OCI-M1 (cell line): ENCODE data around the gene RORC.

Source experiments
- DNase-seq: peaks from one replicate; lab custom pipeline; 2025; lab: John Stamatoyannopoulos, UW

The RORC gene

DNA sequence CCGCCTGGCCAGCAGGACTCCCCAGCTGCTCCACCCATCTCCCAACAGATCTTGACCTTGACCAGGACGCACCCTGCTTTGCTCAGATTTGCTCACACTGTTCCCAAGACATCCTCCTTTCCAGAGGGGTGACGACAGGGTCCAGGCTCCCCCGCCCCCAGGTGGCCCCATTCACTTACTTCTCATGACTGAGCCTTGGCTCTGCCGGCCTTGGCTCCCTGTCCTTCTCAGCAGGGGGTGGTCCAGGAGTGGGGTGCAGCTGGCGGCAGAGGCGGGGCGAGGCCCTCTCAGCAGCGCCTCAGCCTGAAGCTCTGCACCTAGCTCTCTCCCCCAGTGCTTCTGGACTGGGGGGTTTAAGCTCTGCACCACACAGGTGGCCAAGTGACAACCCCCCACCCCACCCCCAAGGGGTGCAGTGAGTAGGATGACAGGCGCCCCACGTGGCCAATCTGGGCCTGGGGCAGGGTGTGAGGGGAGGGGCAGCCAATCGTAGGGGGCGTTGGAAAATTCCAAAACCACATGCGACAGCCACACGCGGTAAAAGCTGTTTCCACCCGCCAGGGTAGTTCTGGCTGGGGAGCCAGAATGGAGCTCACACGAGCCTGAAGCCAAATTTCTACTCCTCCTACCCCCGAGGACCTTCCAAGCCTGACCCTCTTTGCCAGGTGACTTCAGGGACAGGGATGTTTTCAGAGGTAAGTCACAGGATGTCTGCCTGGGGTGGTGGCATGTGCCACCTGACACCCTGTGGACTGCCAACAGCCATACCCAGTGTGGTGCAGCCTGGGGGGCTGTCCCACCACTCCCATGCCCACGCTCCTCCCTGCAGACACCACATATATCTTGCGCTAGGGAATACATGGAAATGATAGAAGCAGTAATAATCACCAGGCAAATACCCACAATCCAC lies 5.6 kb downstream of the RORC start:
- no peak for DNase-seq

GRCh38 chr1:151825204-151825603 lies 6.4 kb downstream of the RORC start:
- DNase-seq = no peak

DNA sequence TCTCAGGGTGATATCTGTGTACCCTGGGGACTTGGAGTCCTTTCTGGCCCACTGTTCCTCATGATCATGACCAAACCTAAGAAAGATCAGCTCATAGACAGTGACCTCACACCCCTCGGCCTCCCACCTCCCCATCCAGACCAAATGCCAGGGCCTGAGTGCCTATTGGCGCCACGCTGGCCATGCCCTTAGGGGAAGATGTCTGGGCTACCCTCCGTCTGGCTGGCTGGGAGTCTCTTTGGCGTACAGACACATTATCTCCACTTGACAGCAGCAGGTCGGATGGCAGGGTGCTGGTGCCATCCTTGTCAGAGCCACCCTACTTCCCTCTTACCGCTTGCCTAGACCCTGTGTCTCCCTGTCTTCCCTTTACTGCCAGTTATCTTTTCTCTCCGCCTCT lies 8.4 kb downstream of the RORC start:
- no peak for DNase-seq

DNA sequence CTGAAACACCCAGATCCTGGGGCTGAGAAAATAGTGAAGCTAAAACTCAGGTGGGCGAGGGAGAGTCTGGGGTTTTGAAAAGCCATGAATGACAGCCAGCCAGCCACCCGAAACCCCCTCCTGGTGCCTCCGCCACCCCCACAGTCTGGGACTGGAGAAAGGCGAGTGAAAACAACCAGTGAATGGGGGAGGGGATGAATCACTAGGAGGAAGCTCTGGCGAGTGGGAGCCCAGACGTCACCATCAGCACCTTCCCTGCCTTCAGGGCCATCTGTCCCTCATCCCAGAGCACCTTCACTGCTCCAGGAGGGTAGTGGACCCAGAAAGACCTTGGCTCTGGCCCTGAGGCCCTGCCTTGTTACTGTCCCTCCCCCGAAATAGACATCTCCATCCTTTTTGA lies 9.2 kb downstream of the RORC start:
- peak; percentile 20 for DNase-seq

GRCh38 chr1:151820940-151821339 lies 10.7 kb downstream of the RORC start:
- no peak for DNase-seq

DNA sequence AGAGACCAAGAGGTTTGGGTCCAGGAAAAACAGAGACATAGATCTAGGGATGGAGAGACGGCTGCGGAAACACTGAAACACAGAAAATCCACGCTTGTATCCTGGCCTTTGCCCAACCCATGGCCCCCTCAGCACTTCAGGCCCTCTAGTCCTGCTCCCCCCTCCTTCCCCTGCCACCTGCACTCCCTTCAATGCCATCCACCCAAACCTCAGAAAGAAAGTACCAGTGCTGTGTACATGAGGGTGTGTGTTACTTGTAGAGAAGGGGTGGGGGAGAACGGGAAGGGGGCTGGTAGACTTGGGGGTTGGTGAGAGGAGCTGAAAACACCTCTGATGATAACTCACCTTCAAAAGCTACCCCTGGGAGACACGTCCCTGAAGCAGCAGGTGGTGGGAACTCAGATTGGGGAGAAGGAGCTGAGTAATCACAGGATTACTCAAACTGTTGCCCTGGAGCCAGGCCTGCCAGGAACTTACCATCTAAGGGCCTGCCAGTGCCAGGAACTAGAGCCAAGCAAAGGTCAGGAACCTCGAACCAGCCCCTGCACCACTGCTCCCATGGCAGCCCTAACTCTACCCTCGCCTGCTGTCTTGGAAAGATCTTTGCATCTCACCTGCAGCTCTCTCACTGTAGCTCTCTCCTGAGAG lies 11.5 kb downstream of the RORC start:
- no peak for DNase-seq

- DNase-seq = no peak
These were observed 12.3 kb downstream of the RORC start for GRCh38 chr1:151819227-151819835.

DNA sequence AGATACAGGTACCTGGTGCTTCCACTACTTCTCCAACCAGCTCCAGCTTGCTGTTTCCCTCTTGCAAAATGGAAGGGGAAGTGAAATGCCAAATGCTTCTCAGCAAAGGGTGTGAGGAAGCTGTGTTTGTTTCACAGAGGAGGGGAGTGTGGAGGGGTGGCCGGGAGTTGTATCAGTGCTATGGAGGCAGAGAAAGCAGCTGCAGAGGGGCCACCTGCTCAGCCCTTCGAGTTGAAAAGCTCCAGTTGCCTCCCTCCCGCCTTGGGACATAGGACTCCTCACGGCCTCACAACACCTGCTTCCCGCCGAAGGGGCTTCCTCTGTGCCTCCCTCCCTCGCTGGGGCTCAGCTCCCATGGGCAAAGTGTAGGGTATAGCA lies 14.3 kb downstream of the RORC start:
- no peak for DNase-seq

GRCh38 chr1:151816548-151817352 lies 14.9 kb downstream of the RORC start:
- DNase-seq = no peak

- DNase-seq = no peak
These were observed 15.8 kb downstream of the RORC start for GRCh38 chr1:151815716-151816327.

DNA sequence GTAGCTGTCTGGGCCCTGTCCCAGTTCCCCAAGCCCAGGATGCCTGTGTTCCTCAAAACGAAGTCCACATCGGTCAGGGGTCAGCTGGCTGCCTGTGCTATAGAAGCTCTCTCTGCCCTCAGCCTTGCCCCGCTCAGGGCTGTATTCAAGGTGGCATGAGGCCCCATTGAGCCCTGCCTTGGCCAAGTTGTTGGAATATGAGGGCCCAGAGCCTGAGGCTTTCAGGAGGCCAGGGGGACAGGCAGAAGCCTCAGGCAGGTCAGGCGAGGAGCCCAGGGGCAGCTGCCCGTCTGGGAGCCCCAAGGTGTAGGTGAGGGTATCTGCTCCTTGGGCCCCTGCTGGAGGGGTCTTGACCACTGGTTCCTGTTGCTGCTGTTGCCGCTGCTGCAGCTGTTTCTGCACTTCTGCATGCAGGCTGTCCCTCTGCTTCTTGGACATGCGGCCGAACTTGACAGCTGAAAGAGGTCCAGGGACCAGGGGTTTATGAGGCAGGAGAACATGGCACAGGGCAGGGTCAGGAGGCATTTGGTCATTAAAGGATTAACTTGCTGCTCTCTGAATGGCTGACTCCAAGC lies 16.5 kb downstream of the RORC start:
- DNase-seq = no peak

GRCh38 chr1:151814426-151814825 lies 17.2 kb downstream of the RORC start:
- DNase-seq = no peak

DNA sequence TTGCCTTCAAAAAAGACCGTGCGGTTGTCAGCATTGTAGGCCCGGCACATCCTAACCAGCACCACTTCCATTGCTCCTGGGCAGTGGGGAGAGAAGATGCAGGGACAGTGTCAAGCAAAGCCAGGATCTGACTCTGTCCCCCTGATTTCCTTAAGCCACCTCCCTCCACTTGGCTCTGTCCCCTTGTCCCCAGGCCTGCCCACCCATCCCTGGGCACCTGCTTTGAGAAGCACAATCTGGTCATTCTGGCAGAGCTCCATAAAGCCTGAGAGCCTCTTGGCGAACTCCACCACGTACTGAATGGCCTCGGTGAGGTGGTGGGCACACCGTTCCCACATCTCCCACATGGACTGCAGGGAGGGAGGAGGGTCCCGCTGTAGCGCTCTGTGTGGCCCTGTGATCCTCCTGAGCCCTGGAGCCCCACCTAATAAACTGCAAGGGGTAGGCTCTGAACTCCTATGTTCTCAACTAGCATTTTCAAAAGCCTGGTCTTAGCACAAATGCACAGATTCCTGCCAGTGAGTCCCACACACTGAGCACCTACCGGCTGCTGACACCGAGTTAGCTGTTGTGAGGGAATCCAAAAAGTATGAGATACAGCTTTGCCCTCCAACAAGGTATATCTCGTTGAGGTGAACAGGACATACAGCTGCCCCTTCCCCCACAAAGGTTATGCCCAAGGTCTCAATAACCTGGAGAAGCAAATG lies 18.2 kb downstream of the RORC start:
- DNase-seq = no peak

DNA sequence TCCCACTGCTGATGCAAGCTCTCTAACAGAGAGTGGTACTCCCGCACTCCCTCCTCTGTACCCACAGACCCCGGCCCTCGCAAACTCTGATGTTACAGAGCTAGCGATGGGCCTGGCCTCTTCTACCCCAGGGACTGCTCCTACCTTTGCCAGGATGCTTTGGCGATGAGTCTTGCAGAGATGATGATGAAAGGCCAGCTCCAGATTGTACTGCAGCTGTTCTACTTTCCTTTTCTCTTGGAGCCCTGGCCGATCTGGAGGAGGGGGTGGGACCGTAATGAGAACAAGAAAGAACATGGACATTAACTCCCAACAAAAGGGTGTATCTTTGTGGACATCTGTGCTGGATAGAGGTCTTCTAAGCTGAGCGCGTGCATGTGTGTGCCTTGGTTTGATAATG lies 20.4 kb downstream of the RORC start:
- no peak for DNase-seq

- DNase-seq = no peak
These were observed 21.5 kb downstream of the RORC start for GRCh38 chr1:151809985-151810556.

DNA sequence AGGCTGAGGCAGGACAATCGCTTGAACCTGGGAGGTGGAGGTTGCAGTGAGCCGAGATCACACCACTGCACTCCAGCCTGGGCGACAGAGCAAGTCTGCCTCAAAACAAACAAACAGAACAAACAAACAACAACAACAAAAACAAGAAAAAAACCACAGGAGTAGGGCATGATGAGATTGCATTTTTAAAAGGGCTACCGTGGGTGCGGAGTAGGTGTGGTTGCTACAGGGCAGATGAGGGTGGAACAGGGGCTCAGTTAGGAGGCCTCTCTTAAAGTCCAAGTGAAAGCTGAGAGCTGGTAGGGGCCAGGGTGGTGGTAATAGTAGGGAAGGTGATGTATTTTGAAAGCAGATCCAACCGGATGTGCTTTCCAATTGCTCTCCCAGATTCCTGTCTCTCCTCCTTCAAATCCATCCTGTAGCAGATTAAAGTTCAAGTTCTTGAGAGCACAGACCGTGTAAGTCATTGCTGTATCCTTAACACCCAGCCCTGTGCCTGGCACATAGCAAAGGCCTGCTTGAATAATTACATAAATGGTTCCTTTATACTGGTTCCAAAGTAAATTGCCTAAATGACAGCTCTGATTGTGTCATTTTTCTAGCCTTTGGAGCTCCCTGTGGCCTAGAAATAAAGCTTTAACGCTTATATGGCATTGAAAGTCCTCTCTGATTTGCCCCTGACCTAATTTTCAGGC lies 22.2 kb downstream of the RORC start:
- DNase-seq = no peak

- DNase-seq = no peak
These were observed 23.8 kb downstream of the RORC start for GRCh38 chr1:151807766-151808165.

GRCh38 chr1:151807131-151807530 lies 24.5 kb downstream of the RORC start:
- DNase-seq = no peak

GRCh38 chr1:151806170-151806569 lies 25.4 kb downstream of the RORC start:
- DNase-seq = no peak
